ENCODE results near the gene HRH1.

DNA sequence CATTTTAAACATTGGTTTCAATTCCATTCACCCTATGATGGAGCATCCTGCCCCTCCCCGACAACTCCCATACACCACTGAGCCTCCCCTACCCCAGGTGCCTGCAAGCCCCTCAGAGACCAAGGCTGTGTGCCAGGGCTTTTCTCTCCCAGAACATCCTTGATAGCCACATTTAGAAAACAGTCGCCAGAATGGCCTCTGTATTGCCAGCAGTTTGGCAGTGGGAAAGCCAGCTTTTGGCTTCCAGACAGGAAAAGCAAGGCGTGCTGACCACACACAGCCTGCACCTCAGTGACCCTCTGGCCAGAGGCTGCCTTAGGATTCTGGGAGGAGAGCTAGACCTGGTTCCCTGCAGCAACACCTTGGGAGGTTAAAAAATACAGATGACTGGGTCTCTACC, 18.2 kb upstream of the HRH1 start:
- TF ChIP-seq POLR2AphosphoS5 (IDR thresholded peaks at IDR 0.05; ENCODE audit: low read depth, low read length): no peak
- TF ChIP-seq, protein P1, sequence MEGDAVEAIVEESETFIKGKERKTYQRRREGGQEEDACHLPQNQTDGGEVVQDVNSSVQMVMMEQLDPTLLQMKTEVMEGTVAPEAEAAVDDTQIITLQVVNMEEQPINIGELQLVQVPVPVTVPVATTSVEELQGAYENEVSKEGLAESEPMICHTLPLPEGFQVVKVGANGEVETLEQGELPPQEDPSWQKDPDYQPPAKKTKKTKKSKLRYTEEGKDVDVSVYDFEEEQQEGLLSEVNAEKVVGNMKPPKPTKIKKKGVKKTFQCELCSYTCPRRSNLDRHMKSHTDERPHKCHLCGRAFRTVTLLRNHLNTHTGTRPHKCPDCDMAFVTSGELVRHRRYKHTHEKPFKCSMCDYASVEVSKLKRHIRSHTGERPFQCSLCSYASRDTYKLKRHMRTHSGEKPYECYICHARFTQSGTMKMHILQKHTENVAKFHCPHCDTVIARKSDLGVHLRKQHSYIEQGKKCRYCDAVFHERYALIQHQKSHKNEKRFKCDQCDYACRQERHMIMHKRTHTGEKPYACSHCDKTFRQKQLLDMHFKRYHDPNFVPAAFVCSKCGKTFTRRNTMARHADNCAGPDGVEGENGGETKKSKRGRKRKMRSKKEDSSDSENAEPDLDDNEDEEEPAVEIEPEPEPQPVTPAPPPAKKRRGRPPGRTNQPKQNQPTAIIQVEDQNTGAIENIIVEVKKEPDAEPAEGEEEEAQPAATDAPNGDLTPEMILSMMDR (IDR thresholded peaks at IDR 0.05): no peak

All from Panc1 (cell line).